Colon (tissue), 2 donors: Measurements from ENCODE around the gene ANXA8L1.
"Not testable (repeated sequence)": the region's sequence is repeated elsewhere in the genome, so short reads cannot be mapped to it uniquely, and the experiment has no call there.

Source experiments
- FAIRE-seq: peaks from 2 replicates; lab custom pipeline; 2012; peaks lifted over from hg19 to GRCh38; lab: Jason Lieb, UNC
- donor health status: control.
- donor health status: control.

The ANXA8L1 gene, protein sequence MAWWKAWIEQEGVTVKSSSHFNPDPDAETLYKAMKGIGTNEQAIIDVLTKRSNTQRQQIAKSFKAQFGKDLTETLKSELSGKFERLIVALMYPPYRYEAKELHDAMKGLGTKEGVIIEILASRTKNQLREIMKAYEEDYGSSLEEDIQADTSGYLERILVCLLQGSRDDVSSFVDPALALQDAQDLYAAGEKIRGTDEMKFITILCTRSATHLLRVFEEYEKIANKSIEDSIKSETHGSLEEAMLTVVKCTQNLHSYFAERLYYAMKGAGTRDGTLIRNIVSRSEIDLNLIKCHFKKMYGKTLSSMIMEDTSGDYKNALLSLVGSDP

DNA sequence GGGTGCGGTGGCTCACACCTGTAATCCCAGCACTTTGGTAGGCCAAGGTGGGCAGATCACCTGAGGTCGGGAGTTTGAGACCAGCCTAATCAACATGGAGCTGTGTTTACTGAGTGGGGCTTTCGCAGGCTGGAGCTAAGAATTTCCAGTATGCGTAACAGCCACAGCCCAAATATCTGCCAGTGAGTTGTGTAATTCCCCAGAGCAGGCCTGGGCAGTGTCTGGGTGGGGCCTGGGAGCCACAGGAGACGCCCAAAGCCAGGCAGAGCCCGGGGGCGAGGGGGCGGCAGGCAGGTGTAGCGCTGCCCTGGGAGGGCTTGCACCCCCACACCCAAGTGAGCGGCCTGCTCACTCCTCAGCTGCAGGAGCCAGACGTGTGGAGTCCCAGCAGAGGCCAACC is at the start of gene ANXA8L1:
Gene ANXA8L1, plus strand, starts transcription at position 371 of the 400 bp plus-strand sequence. CDS start 76 bp downstream, outside the sequence.
- not testable (repeated sequence) for FAIRE-seq

GRCh38 chr10:46326066-46326465 is 49.5 kb upstream of the ANXA8L1 start:
- FAIRE-seq: no peak

DNA sequence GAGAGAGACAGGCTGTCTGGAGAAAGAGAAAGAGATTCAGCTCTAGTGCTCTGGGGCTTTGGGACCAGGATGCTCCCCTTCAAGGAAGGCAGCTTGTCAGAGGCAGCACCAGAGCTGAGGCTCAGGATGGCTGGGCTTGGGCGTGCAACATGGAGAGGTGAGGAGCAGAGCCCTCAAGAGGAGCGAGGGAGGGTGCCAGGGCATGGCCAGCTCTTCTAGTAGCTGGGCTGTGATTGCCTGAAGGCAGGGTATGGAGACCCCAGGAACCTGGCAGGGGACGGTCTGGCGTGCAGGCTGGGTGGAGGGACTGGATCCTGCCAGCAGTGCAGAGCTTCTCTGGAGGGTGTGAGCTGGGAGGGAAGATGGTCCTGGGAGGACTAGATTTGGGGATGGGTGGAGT is 48.6 kb upstream of the ANXA8L1 start:
- FAIRE-seq: no peak

DNA sequence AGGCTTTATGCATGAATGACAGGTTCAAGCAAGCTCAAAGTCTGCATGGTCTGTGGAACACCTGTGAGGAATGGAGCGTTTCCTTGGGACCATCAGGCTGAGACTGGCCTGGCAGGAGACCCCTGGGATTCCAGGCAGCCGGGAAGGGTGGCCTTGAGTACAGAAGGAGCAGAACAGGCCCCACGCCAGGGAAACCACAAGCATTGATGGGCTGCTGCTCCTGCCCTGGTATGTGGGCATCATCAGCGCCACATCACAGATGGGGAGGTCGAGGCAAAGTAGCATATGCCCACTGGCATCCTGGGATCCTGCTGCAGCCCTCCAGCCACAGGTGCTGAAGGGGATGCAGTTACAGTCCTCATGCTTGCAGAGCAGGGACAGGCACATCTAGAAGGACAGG is 47.9 kb upstream of the ANXA8L1 start:
- FAIRE-seq: no peak

DNA sequence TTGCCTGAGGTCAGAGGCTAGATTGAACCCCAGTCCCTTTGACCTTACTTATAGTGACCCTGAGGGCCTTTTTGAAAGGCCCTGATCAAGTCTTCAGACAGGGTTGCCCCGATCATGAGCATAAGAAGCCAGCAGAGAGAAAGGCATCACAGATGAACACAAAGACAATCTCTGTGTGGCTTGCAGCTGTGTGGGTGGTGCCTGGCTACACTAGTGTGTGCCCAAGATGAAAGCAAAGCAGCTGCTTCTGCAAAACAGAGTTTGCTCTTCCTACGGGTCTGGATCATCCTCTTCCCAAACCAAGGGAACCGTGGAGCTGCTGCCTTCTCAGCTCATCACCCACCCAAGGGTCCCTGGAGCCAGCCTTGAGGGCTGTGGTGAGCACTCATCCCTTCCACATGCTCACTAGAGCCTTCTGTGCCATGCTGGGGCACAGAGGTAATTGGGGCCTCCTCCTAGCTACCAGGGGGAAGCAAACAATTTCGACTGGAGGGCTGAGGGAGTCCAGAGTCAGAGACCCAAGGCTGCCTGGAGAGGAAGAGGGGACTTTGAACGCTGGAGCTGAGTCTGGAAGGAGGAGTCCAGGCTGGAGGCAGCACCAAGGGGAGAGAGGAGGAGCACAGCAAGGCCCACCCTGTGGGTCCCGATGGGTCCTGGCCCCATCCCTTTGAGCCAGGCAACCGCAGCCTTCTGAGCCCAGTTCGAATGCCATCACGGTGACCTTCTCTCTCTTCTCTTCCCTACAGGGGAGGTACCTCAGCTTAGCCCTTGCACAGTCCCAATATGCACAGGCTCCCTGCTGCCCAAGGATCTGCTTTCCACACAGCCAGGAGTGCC is 46.5 kb upstream of the ANXA8L1 start:
- FAIRE-seq: no peak

DNA sequence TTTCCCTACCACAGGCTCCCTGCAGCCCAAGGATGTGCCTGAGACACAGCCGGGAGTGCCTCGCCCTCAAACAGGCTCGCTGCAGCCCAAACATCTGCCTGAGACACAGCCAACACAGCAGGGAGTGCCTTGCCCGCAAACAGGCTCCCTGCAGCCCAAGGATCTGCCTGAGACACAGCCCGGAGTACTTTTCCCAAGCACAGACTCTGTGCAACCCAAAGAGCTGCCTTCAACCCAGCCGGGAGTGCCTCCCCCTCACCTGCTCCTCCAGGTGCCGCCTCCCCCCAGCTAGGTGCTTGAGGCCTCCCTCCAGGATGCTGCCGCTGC is 45.9 kb upstream of the ANXA8L1 start:
- no peak for FAIRE-seq

DNA sequence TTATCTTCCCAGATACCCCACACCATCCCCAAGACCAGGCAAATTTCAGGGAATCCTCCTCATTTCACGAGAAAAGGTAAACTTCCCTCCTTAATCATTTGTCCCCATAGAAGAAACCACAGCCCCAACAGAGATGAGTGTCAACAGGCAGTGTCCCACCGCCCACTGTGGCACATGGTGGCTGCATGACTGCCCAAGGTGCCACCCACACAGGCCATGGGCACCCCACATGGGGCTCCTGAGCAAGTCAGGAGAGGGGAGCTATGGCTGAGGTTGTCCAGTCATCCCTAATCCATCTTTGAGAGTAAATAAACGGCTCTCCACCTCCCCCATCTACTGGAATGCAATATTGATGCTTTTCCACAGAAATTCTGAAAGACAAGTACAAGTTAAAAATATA is 44.7 kb upstream of the ANXA8L1 start:
- FAIRE-seq: no peak

DNA sequence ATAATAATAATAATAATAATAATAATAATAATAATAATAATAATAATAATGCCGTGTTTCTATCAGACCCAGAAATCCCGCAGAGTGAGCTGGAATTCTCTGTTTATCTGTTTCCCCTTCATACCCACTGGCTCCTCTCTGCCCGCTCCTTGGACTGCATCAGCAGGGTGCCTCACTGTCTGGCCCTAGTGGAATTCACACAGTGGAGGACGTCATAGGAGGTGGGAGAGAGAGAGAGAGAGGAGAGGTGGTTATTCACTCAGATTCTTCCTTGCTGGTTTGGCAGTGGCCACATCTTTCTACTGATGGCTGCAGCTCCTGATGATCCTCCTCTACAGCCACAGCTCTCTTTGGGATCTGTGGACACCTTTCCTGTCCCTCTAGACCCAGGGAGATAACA is 10.1 kb upstream of the ANXA8L1 start:
- FAIRE-seq: not testable (repeated sequence)

GRCh38 chr10:46367209-46367608 is 8.4 kb upstream of the ANXA8L1 start:
- not testable (repeated sequence) for FAIRE-seq

DNA sequence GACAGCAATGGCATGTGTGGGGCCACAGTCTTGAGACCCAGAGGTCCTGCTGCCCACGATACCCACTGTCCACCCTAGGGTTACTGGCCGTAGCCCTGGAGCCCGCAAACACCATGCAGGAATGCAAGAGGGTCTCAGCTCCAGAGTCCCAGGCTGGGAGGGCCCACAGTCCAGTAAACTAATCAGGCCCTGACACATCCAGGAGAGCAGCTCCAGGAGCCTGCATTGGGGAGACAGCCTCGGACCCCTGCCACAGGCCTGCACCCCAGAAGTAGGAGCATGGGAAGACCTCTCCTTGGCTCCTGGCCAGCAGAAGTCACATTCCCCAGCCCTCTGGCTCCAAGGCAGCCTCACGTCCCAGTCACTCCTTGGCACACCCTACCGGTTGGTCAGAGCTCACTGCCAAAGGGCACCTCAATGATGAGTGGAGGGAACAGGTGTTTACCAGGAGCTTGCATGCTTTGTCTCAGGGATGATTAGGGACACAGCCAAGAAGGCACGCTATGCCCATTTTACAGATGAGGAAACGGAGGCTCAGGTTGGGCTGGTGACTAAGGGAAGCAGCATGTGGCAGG is 7.8 kb upstream of the ANXA8L1 start:
- FAIRE-seq: not testable (repeated sequence)

DNA sequence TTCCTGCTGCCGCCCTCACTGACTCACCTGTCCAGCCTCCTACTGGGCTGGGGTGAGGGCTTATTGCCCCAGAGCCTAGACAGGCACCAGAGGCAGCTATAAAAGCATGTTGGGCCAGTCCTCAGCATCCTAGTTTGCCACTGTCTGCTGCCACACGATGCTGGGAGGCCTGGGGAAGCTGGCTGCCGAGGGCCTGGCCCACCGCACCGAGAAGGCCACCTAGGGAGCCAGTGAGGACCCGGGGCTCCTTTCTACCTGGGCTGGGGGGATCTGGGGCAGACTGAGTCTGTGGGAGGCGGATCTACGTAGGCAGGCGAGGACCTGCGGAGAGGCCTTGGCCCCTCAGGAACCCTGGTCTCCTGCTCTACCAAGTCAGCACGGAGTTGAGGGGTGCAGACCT is 6.6 kb upstream of the ANXA8L1 start:
- FAIRE-seq: not testable (repeated sequence)

DNA sequence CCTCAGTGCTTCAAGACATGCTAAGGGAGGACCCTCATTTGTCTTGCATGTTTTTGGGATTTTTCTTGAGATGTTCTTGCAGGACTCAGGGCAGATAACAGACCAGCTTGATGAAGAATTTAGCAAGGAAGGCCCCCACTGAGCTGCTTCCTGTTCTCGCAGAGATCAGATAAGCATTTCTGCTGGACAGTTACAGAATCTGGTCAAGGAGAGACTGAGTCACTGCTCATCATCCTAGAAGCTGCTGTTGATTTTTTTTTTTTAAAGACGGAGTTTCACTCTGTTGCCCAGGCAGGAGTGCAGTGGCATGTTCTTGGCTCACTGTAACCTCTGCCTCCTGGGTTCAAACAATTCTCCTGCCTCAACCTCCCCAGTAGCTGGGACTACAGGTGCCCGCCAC is 1.2 kb upstream of the ANXA8L1 start:
- not testable (repeated sequence) for FAIRE-seq

DNA sequence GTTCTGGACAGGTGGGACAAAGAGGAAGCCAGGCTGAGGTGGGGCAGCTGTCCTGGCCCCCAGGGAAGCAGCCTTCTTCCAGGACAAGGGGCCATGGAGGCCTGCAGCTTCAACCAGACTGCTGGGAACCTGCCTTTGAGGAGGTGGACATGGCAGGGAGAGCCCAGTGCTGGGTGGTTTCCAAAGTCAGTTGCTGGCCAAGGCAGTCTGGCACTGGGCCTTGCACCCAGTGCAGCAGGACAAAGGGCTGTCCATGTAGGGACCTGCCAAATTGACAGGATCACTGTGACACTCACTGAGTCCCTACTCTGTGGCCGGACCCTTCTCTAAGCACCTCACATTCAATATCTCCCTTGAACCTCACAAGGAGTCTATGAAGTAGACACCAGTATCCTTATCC is 1.4 kb downstream of the ANXA8L1 start:
- not testable (repeated sequence) for FAIRE-seq

- FAIRE-seq: not testable (repeated sequence)
Observed at GRCh38 chr10:46377651-46378050, 2.1 kb downstream of the ANXA8L1 start.

DNA sequence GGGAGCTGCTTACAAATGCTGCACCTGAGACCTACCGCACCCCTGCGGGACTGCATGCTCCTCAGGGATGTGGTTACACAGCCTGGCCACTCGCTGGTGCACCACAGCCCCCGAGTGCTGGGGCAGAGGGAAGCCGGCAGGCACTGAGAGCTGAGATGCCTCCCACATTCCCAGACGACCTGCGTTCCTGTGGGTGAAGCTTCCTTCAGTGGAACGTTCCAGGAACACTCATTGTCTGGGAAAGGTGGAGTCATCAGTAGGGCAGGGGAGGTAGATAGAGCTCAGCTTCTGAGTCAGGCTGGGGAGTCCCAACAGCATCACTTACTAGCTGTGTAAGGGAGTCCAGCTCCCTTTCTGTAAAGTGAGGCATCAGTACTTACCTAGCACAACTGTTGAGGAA is 2.5 kb downstream of the ANXA8L1 start:
- FAIRE-seq: not testable (repeated sequence)

GRCh38 chr10:46379233-46379848 is 3.8 kb downstream of the ANXA8L1 start:
- not testable (repeated sequence) for FAIRE-seq

DNA sequence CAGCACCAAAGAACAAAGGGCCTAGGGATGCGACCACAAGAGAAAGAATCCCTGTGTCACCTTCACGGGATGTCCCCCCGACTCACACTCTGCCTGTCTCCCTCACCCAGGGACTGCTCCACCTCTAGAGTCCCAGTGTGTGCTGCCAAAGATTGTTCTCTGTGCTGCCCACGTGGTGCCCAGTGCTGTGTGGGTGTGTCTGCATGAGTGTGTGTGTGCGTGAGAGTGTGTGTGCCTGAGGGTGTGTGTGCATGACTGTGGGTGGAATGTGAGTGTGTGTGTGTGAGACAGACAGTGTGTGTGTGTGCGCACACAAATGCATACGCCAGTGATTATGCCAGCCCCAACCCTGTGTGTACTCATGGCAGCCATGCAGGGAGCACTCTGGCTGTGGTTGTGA is 10.3 kb downstream of the ANXA8L1 start:
- not testable (repeated sequence) for FAIRE-seq

DNA sequence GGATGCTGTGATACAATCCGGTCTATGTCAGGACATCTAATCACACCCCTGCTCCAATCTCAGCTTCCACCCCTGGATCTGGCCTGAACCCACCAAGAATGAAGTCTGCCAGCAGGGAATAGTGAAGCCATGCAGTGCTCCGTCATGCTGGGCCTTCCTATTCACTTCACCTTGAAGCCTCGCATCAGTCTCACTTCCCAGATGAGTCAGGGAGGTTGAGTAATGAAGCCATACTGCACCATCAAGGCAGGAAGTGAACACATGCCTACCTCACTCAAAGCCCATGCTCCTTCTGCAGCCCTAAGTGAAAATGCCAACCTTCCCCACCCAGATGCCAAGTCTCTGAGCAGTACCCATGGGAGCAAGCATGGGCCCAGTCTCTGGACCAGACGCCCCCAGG is 11.1 kb downstream of the ANXA8L1 start:
- not testable (repeated sequence) for FAIRE-seq

- not testable (repeated sequence) for FAIRE-seq
Observed at GRCh38 chr10:46387309-46387902, 11.8 kb downstream of the ANXA8L1 start.

DNA sequence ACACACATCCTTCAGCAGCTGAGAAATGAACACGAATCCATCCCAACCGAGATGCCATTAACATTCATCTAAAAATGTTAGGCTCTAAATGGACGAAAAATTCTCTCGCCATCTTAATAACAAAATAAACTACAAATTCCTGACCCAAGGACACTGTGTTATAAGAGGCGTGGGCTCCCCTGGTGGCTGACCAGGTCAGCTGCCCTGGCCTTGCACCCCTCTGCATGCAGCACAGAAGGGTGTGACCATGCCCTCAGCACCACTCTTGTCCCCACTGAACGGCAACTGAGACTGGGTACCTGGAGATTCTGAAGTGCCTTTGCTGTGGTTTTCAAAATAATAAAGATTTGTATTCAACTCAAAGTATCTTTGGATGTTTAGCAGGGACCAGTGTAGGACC is 15.8 kb downstream of the ANXA8L1 start:
- not testable (repeated sequence) for FAIRE-seq

DNA sequence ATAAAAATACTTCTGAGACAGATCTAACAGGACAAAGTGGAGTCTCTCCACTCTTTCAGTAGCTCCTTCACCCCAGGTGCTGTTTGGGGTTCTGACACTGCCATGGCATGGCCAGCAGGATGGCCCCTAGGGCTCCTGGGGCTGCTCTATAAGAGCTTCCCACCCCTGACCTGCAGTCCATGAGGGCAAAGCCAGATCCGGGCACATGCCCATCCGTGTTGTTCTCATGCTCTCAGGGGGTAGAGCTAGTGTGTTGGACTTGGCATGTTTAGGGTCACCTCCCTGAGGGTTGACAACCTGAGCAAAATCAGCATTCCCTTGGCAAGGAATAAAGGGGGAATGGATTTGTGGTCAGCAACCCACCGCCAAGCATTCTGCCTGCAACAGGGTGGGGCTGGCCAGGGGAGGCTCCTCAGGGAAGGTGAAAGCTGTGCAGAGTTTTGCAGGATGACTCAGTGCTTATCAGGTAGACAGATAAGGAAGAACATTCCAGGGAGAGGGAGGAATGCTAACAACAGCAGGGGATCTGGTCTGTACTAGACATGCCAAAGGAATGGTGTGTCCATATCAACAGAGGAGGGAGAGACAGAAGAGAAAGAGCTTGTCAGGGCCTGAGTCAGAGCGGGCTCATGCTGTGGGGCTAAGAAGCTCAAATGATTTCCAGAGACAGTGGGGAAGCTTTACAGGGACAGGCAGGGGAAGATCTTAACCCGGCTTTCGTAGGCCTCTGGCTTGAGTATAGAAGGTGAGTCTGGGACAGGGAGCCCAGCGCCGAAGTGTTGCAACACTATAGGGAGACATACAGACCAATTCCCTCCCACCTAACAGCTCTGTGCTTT is 21.1 kb downstream of the ANXA8L1 start:
- FAIRE-seq: not testable (repeated sequence)
